K562 (cell line): ENCODE data around the gene PBXIP1. TPM values are rescaled to one million over a fixed set of nuclear protein-coding genes. Genes with fewer than 3 reads are reported as not detected.
A peak's percentile ranks its signal among the peaks of the same experiment; 100 is the strongest.

Experiments
- CHD2 ChIP-seq: IDR thresholded peaks from 2 replicates; pipeline ENCODE4 v1.6.1; 2011; ENCODE audit warnings: low read depth, low read length
- CREM ChIP-seq: IDR thresholded peaks from 2 replicates; pipeline ENCODE4 v1.6.1; 2014; ENCODE audit warnings: antibody characterized with exemption, low read depth
- DMBX1 ChIP-seq: fragments of 250-450 bp; sonication (Bioruptor Pico); IDR thresholded peaks from 2 replicates; pipeline ENCODE4 v1.8.0; 2022; ENCODE audit warnings: inconsistent platforms, mild to moderate bottlenecking, moderate library complexity, borderline replicate concordance
- HCFC1 ChIP-seq: IDR thresholded peaks from 2 replicates; pipeline ENCODE4 v1.6.1; 2012; ENCODE audit warnings: low read depth, low read length, improper control_type of control experiment
- KDM1A ChIP-seq, 2 experiments: fragments of 450-650 bp; IDR thresholded peaks; 2 replicates each; pipeline ENCODE4 v1.6.1; 2016; ENCODE audit warnings: mild to moderate bottlenecking in 2 of 2
- MECOM ChIP-seq: fragments of 250-450 bp; sonication (Bioruptor Pico); IDR thresholded peaks from 2 replicates; pipeline ENCODE4 v1.8.0; 2022; ENCODE audit warnings: inconsistent platforms
- NRF1 ChIP-seq, 2 experiments: fragments of 450-650 bp; IDR thresholded peaks in 1 of 2; conservative IDR thresholded peaks in 1 of 2; 2 replicates each; pipeline ENCODE4 v1.6.1; 2014; ENCODE audit warnings: mild to moderate bottlenecking in 2 of 2
- PHF20 ChIP-seq: fragments of 450-650 bp; IDR thresholded peaks from 2 replicates; pipeline ENCODE4 v1.6.1; 2018; ENCODE audit not compliant: partially characterized antibody
- PML ChIP-seq: IDR thresholded peaks from 2 replicates; pipeline ENCODE4 v1.6.1; 2012; ENCODE audit warnings: low read length, inconsistent platforms
- PTTG1 ChIP-seq: fragments of 450-650 bp; IDR thresholded peaks from 2 replicates; pipeline ENCODE4 v1.6.1; 2016; ENCODE audit warnings: low read depth, mild to moderate bottlenecking, missing genetic modification characterization, missing compliant biosample characterization
- SMAD2 ChIP-seq: fragments of 150-350 bp; IDR thresholded peaks from 2 replicates; pipeline ENCODE4 v1.6.1; 2014; ENCODE audit warnings: low read depth, mild to moderate bottlenecking, low read length
- SMARCA5 ChIP-seq: fragments of 450-650 bp; IDR thresholded peaks from 2 replicates; pipeline ENCODE4 v1.6.1; 2016
- SREBF1 ChIP-seq: fragments of 150-350 bp; IDR thresholded peaks from 2 replicates; pipeline ENCODE4 v1.6.1; 2014; ENCODE audit warnings: antibody characterized with exemption, low read depth, low read length, borderline replicate concordance
- TEAD1 ChIP-seq, 2 experiments: fragments of 450-650 bp in 1 of 2; sonication (generic) in 1 of 2; formaldehyde crosslinking; IDR thresholded peaks; 2 replicates each; pipeline versions ENCODE4 v1.4.0 to v1.8.0; 2020 to 2022; ENCODE audit warnings: mild to moderate bottlenecking in 2 of 2, missing genetic modification reagents in 1 of 2
- polyA plus RNA-seq, 8 experiments: library from polyadenylated mRNA; depleted of rRNA in 4 of 8; stranded (reverse) in 5 of 8; unstranded in 3 of 8; fragments of >200 nt; fragmentation: Nextera tagmentation in 2 of 8; fragmentation: Illumina TruSeq in 1 of 8; extraction: Ambion mirVana in 2 of 8; extraction: Trizol in 1 of 8; gene quantifications; 2 replicates each; pipeline versions ENCODE4 v1.2.1 to v1.2.3, GENCODE V29; 2011 to 2014; ENCODE audit warnings: inconsistent platforms in 1 of 8, missing spikeins in 1 of 8
- total RNA-seq, 7 experiments: library from RNA; depleted of rRNA in 6 of 7; stranded (reverse); fragments of >200 nt in 6 of 7; fragmentation: Illumina TruSeq in 2 of 7; extraction: Trizol in 2 of 7; gene quantifications; 2 replicates each; pipeline versions ENCODE4 v1.2.1 to v1.2.3, GENCODE V29; 2011 to 2021; ENCODE audit warnings: low replicate concordance in 1 of 7
- TF ChIP-seq, protein P1 (sequence below): fragments of 250-450 bp; sonication (Bioruptor Pico); IDR thresholded peaks from 2 replicates; pipeline ENCODE4 v1.5.0; 2021
- TF ChIP-seq, protein P2 (sequence below): fragments of 250-450 bp; sonication (Bioruptor Pico); IDR thresholded peaks from 2 replicates; pipeline ENCODE4 v1.5.0; 2022; ENCODE audit warnings: mild to moderate bottlenecking
- TF ChIP-seq, protein P3 (sequence below): fragments of 250-450 bp; sonication (Bioruptor Pico); IDR thresholded peaks from 2 replicates; pipeline ENCODE4 v1.4.0; 2020; ENCODE audit warnings: mild to moderate bottlenecking
- TF ChIP-seq, protein P4 (sequence below): sonication (generic); formaldehyde crosslinking; IDR thresholded peaks from 2 replicates; pipeline ENCODE4 v1.8.0; 2023; ENCODE audit warnings: missing genetic modification reagents, mild to moderate bottlenecking, borderline replicate concordance

The PBXIP1 gene
- total and polyA plus RNA-seq, 9 of the 15 experiments (the other 6 are each of a cell fraction or from before 2014, with no cell fraction given): 0.13 to 8.3 (median 5.8) TPM

DNA sequence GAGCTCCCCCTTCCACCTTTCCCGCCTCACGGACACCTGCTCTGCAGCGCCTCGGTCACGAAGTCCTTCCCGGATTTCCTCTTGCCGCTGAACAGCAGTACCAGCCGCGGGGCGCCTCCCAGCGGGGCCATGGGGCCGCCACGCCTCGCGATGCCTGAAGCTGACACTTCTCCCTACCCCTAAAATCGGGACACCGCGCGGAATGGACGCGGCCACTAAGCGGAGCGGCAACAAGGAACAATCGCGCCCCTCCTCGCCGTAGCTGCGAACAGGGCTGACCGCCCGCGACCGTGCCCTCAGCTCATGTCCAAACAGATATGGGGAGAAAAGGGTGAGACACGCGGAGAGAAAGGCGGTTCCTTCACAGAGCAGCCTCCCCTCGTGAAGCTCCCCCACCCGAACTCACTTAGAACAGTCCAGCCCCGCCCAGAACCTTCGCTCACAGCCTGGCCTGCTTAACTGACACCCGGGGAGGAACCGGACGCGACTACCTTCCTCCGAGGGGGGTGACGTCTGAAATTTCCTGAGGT is 19.3 kb downstream of the PBXIP1 start, which contains the start of gene PMVK (continued):
- TF ChIP-seq, protein P1, sequence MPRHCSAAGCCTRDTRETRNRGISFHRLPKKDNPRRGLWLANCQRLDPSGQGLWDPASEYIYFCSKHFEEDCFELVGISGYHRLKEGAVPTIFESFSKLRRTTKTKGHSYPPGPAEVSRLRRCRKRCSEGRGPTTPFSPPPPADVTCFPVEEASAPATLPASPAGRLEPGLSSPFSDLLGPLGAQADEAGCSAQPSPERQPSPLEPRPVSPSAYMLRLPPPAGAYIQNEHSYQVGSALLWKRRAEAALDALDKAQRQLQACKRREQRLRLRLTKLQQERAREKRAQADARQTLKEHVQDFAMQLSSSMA (CRISPR knock-in tag): 0 out of 2 replicates have a peak, but pooled peaks have one; percentile 16
- peak; percentile 38; the same call in 1 of the 2 replicates for TF ChIP-seq MECOM (CRISPR knock-in tag)
- 0 out of 2 replicates have a peak, but pooled peaks have one; percentile 74 for TF ChIP-seq SREBF1
- peak; percentile 98 to 99 for TF ChIP-seq KDM1A (IDR thresholded peaks at IDR 0.05)
- TF ChIP-seq HCFC1: no peak; the same call in 1 of the 2 replicates
- TF ChIP-seq, protein P2, sequence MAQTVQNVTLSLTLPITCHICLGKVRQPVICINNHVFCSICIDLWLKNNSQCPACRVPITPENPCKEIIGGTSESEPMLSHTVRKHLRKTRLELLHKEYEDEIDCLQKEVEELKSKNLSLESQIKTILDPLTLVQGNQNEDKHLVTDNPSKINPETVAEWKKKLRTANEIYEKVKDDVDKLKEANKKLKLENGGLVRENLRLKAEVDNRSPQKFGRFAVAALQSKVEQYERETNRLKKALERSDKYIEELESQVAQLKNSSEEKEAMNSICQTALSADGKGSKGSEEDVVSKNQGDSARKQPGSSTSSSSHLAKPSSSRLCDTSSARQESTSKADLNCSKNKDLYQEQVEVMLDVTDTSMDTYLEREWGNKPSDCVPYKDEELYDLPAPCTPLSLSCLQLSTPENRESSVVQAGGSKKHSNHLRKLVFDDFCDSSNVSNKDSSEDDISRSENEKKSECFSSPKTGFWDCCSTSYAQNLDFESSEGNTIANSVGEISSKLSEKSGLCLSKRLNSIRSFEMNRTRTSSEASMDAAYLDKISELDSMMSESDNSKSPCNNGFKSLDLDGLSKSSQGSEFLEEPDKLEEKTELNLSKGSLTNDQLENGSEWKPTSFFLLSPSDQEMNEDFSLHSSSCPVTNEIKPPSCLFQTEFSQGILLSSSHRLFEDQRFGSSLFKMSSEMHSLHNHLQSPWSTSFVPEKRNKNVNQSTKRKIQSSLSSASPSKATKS (CRISPR knock-in tag): no peak
- TF ChIP-seq, protein P3, sequence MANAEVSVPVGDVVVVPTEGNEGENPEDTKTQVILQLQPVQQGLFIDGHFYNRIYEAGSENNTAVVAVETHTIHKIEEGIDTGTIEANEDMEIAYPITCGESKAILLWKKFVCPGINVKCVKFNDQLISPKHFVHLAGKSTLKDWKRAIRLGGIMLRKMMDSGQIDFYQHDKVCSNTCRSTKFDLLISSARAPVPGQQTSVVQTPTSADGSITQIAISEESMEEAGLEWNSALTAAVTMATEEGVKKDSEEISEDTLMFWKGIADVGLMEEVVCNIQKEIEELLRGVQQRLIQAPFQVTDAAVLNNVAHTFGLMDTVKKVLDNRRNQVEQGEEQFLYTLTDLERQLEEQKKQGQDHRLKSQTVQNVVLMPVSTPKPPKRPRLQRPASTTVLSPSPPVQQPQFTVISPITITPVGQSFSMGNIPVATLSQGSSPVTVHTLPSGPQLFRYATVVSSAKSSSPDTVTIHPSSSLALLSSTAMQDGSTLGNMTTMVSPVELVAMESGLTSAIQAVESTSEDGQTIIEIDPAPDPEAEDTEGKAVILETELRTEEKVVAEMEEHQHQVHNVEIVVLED (CRISPR knock-in tag): no peak
- TF ChIP-seq PHF20: peak; percentile 87
- TF ChIP-seq PML: 0 out of 2 replicates have a peak, but pooled peaks have one; percentile 11
- peak; percentile 79; the same call in 1 of the 2 replicates for TF ChIP-seq DMBX1 (CRISPR knock-in tag)
- TF ChIP-seq, protein P4, sequence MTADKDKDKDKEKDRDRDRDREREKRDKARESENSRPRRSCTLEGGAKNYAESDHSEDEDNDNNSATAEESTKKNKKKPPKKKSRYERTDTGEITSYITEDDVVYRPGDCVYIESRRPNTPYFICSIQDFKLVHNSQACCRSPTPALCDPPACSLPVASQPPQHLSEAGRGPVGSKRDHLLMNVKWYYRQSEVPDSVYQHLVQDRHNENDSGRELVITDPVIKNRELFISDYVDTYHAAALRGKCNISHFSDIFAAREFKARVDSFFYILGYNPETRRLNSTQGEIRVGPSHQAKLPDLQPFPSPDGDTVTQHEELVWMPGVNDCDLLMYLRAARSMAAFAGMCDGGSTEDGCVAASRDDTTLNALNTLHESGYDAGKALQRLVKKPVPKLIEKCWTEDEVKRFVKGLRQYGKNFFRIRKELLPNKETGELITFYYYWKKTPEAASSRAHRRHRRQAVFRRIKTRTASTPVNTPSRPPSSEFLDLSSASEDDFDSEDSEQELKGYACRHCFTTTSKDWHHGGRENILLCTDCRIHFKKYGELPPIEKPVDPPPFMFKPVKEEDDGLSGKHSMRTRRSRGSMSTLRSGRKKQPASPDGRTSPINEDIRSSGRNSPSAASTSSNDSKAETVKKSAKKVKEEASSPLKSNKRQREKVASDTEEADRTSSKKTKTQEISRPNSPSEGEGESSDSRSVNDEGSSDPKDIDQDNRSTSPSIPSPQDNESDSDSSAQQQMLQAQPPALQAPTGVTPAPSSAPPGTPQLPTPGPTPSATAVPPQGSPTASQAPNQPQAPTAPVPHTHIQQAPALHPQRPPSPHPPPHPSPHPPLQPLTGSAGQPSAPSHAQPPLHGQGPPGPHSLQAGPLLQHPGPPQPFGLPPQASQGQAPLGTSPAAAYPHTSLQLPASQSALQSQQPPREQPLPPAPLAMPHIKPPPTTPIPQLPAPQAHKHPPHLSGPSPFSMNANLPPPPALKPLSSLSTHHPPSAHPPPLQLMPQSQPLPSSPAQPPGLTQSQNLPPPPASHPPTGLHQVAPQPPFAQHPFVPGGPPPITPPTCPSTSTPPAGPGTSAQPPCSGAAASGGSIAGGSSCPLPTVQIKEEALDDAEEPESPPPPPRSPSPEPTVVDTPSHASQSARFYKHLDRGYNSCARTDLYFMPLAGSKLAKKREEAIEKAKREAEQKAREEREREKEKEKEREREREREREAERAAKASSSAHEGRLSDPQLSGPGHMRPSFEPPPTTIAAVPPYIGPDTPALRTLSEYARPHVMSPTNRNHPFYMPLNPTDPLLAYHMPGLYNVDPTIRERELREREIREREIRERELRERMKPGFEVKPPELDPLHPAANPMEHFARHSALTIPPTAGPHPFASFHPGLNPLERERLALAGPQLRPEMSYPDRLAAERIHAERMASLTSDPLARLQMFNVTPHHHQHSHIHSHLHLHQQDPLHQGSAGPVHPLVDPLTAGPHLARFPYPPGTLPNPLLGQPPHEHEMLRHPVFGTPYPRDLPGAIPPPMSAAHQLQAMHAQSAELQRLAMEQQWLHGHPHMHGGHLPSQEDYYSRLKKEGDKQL (CRISPR knock-in tag): no peak
- TF ChIP-seq TEAD1 (CRISPR knock-in tag; IDR thresholded peaks at IDR 0.05): peak in 1 of 2 experiments; percentile 71; a peak in 2 of 4 replicates
- peak; percentile 92 for TF ChIP-seq CHD2
- peak; percentile 75 for TF ChIP-seq CREM
- no peak for TF ChIP-seq SMARCA5
- peak; percentile 10 to 50; a peak in 1 of 4 replicates for TF ChIP-seq NRF1 (conservative IDR thresholded peaks at IDR 0.05 in 1 of 2, IDR thresholded peaks at IDR 0.05 in 1 of 2)
- no peak for TF ChIP-seq SMAD2
- no peak for TF ChIP-seq PTTG1 (tag)
